Putamen (tissue), 1 donor: ENCODE results near the gene TIRAP.

Experiments used
- DNase-seq: peaks from one replicate; pipeline ENCODE4 v3.0.0-alpha.2; 2016; ENCODE audit warnings: low spot score

The TIRAP gene

DNA sequence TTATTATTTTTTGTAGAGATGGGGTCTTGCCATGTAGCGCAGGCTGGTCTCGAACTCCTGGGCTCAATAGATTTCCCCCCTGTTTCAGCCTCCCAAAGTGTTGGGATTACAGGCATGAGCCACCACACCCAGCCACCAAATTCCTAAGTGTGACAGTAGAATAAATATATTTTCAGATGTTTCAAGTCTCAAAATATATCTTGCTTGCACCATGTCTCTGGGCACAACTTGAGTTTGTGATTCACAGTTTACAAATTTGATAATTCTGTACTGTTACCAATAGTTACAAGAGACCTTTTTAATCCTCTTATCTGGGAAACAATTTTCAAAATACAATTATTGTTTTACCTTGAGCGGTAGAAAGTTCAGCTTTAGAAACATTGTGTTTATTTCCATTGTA, 40.1 kb downstream of the TIRAP start:
- DNase-seq: no peak

DNA sequence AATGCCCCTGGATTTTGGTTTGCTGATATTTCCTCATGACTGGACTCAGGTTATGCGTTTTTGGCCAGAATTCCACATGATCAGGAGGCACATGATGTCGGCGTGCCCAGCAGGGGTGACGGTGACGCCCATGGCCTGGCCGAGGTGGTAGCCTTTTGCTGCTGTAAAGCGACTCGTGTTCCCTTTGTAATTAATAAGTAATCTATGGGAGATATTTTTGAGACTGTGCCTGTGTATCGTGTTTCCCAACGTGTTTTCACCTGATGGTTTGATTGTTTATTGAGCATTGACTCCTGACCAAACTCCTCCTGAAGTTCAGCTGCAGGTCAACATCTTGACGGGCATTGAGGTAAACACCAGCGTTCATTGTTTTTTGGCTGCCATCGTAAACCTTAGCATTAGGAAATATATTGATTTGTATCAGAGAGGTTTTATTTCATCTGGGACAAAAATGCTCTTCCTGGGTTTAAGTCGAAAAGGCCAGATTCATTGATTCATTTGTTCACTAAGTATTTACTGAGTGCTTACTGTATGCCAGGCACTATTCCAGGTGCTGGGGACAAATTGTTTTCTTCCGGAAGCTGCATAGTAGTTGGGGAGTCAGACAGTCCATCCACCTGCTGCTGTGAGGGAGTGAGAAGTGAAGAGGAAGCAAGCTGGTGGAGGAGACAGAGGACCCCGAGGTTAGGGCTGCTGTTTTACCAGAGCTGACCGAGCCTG, 44.5 kb downstream of the TIRAP start:
- DNase-seq: no peak

DNA sequence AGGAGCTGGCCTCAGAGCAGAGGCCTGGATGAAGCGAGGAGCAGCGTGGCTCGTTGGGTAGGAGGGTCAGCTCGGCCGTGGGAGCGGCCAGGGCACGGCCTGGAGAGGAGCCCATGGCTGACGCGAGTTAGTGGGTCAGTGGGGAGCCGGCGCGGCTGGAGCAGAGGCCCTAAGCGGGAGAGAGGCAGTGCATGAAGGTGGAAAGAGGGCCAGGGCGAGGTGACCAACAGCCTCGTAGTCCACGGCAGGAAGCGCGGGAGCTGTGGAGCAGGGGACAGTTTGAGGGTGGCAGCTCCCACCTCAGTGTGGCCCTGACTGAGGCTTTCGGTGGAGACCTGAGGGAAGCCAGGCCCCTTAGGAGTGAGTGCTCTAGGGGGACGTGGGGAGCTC, 45.1 kb downstream of the TIRAP start:
- DNase-seq: no peak

DNA sequence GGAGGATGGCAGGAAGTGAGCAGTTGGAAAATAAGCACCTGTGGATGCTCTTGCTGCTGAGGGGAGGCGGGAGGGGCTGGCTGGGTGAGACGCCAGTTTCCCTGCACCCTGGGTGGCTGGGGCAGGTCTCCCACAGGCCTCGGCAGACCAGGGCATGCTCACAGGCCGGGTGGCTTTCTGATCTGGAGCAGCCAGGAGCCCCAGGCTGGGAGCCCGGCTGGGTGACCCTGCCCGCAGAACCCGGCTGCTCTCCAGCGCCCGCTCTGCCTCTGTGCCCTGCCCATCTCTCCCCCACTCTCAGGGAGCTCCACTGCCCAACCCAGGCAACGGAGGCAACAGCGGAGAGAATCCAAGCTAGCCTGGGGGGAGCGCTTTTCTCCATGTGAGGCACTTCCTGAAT, 45.6 kb downstream of the TIRAP start:
- DNase-seq: no peak

DNA sequence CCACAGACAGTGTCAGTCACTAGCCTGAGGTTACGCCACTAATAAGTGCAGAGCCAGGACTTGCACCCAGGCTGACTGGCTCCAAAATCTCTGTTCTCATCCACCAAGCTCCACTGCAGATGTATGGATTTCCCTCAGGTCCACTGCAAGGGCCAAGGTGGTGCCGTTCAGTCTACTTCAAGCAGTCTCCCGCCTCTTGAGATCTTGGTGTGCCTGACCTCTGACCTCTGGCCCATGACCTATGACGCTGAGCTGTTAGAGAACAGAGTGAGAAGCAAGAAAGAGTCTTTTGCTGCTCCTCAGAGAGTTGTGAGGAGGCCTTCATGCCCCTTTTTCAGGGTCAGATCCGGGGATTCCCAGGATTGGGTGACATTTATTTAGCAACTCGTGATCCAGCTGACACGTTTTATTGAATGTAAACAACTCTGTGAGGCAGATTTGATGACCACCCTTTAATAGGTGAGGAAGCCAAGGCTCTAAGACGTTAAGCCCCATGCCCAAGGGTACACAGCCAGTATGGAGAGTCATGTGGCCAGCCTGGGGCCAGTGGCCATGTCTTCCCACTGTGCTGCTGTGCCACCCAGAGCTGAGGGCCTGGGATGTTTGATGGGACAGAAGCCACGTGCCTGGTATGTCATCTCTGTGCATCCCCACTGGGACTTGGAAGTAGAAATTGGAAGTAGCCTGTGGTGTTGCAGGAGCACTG, 46.2 kb downstream of the TIRAP start:
- no peak for DNase-seq

DNA sequence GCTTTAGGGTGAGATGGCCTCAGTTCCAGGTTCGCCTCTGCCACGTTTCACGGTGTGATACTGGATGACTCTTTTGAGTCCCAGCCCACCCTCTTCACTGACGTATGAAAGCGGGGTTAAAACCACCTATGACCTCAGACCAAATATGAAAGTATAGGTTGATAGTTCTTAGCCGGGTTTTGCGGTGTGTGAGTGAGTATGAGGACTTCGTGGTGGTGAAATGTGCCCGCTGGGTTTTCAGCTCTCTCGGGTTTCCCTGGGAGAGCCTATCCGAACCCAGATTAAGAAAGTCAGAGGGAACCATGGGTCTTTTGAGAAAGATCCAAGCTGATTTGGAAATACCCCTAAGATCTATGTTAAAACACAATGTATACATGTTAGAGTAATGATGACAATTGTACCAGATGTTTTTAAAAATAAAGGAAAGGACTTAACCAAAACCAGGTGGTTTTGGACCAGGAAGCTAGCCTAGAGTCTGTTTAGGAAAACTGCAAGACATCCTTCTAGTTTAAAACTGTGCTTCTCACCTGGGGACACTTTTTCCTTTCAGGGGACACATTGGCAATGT, 46.8 kb downstream of the TIRAP start:
- DNase-seq: no peak

DNA sequence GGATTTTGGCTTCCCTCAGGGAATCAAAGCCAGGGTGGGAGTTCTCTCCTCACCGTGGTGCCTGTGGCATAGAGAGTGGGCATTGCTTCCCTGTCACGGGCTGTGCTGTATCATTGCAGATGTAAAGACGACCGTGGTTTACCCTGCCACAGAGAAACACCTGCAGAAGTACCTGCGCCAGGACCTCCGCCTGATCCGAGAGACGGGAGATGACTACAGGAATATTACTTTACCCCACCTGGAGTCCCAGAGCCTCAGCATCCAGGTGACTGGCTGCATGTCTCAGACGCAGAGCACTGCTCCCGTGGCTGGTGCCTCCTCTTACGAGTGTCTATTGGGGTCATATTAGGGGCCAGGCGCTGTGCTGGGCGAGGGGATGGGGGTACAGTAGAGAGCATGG, 48.4 kb downstream of the TIRAP start:
- DNase-seq: no peak

DNA sequence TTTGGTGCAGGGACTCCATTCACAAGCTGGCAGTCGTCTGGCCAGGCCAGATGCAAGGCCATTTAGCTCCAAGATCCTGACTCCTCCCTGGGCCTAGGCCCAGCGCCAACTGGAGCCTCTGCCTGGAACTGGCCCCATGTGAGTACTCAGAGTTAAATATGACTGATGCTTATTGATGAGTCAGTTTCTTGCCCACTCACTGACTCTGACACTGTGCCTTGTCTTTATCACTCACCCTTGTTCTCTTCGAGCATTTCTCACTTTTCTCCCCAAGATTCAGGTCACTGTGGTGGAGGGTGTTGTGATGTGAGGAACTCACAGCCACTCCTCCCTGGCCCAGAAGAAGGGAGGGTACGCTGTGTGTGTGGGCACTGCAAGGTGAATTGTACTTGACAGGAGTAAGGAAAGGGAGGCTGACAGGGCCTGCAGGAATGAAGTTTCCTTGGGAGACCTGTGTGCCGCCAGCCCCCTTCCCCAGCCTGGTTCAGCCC, 49.4 kb downstream of the TIRAP start:
- DNase-seq: peak; percentile 52

DNA sequence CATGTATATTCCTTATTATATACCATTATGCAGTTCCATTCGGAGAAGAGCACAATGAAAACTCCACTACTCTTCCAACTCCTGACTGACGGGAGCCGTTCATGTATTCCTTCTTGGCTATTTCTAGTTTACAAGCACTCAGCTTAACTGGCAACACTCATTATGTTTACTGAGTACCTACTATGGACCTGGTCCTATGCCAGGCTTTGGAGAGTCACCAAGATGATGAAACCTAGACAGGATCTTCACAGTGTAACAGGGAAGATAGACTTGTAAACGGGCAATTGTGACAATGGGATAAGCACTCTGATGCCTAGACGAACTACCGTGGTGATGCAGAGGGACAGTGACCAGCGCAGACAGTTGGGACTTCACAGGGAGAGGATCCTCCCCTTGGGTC, 50.2 kb downstream of the TIRAP start:
- DNase-seq: no peak

DNA sequence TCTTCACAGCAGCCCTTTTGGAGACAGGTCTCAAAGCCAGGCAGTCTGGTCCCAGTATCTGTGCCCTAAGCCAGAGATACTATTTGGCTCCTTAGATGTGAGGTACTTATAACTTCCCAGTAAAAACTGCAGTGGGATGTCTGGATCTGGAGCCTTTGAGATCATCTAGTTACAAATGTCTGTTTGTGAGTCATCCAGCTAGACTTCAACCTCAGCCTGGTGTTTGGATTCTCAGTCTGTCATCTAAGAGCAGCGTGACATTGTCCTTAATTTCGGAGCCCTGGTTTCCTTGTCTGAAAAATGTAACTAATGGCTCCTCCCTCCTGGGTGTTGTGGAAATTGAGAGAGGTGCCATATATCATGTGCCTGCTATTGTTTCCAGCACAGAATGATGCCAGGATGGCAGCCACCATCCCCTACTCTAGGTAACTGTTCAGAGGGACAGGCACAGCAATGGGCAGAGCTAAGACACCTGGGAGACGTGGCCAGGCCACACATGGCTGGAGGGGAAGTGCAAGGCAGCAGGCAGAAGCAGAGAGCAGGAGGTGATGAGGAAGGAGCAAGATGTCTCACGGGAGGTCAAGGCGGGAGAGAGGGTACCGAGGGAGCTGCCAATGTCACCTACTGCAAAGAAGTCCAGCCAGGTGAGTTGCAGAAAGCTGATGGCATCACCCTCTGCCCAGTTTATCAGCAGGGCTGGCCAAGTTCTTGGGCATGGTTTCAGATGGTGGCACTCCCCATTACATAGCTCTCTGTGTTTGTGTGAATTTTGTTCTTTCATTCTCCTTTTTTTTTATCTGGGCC, 52.0 kb downstream of the TIRAP start:
- DNase-seq: no peak

DNA sequence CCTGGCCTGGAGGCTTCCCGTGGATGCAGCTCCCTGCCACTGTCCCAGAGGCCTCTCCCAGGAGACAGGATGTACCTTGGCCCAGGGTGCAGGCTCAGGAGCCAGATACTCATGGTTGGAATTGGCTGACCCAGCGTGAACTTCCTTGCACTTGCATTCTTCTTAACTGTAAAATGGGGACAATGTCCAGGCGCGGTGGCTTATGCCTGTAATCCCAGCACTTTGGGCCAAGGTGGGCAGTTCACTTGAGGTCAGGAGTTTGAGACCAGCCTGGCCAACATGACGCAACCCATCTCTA, 52.5 kb downstream of the TIRAP start:
- no peak for DNase-seq

DNA sequence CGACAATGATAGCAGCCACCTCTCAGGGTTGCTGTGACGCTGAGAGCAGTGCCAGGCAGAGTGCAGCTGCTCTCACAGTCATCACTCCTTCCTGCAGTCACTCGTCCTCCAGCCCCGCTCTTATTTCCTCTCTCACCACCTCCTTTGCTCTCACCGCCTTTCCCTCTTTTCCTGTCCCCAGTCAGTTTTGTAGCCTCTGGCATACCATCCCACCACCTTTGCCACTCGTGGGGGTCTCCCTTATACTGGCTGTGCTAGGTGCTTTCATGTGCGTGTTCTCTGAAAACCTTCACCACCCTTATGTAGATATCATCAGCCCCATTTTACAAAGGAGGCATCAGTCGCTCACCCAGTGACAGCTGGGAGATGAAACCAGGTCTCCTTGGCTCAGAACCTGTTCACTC, 53.2 kb downstream of the TIRAP start:
- DNase-seq: no peak

DNA sequence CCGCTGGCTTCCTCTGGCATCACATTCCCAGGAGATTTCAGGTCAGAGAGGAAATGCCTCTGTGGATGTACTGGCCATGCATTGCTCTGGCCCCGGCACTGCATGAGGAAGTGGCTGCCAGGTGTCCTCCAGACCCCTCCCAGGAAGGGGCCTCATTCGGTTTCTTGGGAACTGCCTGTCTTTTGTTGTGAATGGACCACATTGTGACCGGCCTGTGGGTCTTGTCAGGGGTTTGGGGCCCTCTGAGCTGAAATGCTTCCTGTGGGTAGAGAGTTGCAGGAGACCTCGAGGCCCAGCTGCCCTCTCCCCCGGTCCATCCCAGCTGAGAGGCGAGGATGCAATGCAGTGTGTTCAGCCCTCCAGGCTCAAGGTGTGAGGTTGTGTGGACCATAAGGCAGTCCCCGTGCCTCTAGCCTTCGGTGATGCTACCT, 53.8 kb downstream of the TIRAP start:
- DNase-seq: no peak

DNA sequence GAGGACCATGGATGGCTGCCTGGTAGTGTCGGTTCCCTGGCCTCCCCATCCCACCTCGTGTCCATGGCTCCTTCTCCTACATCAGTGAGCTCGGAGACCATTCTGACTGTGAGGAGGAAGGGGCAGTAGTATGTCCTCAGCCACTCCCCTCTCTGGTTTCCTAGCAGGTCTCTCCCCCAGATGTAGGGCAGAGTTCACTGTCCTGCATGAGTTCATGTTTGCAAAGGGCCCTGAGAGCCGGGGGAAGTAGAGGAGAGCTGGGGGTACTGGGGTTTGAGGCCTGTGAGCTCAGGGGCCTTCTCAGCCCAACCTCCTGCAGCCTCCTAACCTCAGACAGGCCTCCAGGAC, 54.2 kb downstream of the TIRAP start:
- no peak for DNase-seq

DNA sequence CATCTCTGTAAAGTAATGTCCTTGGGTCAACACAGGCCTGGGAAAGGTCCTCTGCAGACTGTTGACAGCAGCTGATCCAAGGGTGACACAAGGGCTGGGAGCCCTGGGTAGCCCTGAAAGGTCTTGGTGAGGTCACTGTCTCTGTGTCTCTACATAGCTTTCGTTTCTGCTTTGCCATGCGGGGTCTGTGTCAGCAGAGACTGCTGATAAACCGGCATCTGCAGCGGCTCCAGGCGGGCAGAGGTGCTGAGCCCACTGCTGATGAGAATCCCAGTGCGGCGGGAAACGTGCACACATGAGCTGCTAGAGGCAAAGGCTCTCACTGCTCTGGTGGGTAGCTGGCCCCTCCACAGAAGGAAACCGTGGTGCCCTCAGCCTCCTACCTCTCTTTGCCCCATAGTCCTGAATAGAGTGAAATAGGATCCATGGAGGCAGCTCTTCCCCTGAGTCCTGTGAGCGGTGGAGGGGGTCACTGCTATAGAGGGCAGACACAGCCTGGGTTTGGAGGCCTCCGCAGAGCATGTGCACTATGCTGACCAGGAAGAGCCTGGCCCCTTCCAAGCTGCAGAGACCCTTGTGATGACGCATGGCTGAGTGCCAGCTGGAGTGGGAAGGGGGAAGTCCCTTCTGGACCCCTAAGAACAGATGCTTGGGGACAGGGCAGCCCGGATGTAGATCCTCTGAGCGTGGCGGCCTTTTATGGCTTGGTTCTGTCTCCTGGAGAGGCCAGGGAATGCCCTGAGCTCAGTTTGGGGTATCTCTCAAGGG, 54.8 kb downstream of the TIRAP start:
- DNase-seq: no peak

DNA sequence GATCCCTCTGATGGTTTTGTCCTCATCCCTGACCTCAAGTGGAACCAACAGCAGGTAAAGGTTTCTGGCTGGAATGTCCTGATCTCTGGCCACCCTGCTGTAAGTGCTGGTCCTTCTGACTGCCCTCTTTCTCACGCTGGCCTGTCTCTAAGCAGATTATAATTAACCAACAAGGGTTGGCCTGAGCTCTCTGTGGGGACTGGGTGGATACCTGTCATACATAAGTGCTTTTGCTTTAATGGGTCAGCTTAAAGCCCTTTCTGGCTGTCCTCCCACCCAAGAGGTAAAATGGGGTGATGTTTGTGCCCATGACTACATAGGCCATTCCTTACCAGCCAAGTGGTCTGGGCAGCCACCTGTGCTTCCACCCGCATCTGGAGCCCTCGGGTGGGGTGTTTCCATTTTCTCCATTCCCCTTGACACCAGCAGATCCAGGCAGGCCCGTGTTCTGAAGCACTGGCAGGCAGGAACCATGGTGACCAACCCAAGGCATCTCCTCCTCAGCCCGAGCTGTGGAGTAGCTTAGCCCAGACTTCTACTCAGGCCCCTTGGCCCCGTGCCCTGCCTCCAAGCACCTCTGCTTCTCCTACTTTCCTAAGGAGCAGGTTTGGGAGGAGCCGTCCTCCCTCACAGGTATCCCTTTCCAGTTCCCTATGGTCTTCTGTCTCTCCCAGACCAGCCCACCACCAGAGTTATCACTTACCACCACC, 55.6 kb downstream of the TIRAP start:
- DNase-seq: no peak

DNA sequence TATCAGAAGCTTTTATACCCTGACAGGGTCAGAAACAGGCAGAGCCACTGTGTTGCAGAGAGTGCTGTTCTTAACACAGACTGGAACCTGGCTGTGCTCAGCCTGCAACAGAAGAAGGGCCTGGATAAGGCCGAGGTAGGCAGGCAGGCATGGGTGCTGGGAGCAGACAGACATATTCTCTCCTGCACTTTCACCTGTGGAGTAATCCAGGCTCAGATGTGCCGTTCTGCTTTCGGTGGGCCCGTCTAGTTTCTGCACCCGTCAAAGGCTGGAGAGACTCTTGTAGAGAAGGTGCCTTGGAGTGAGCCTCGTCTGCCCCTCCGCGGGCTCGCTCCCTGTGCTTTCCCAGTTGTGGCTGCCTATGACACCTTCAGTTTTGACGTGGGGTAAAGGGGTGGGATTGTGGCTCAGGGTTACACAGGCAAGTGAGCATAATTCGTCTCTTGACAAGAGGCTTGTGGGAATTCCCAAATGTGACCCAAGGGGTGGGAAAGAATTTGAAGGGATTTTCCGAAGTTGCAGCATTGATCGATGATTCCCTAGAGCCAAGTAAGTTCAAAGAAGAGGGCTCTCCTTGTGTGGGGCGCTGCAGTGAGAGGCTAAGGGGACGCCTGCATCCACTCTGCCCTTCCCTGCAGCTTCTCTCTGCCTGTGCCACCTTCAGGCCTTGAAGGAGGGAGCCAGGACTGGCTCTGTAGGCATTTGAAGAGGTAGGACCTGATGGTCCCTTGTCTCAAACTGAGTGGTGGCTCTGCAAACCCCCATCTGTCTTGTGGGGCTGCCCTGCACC, 56.4 kb downstream of the TIRAP start:
- no peak for DNase-seq

DNA sequence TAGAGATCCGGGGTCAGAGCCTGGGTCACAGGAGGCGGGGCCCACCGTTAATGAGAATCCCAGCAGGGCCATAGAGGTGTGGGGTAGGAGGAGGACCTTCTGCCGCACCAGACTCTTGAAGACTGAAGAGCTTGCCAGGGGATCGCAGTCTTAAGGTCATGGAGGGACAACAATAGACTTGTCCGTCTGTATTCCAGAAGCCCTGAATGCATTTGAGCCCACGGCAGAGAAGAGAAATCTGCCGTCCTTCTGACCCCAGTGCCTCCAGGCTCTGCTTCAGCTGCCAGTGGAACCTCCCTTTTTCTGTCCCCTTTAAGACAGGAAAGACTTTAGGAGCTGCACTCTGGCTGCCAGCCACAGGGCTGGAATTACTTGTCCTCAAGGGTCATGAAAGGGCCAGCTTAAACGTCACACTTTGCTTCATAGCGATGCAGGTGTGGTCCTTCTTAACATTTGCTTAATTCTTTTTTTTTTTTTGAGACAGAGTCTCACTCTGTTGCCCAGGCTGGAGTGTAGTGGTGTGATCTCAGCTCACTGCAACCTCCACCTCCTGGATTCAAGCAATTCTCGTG, 57.1 kb downstream of the TIRAP start:
- DNase-seq: no peak

DNA sequence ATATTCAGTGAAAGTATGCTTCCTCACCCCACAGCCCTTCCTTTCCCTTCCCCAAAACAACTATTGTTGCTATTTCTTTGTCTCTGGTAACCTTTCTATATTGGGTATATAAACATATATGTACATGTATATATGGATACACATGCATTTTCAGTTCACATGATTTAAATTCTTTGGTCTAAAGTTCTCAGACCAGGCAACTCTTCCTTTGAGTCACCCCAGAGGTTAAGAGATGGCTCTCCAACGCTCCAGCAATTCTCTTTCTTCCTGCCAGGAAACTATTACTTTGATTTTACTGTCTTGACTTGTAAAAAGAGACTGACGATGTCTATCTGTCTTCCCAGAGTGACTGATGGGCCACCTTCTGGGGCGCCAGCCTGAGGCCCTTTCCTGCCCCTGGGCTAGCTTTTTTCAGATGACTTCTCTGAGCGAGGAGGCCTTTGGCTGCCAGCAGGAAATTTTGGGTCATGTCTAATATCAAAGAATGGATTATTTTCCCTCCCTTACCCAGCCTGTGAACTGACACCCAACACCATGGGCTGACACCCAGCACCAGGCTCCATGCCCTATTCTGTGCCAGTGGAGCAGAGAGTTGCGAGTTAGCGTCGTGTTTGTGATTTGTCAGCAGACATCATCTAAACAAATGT, 58.2 kb downstream of the TIRAP start:
- DNase-seq: no peak

DNA sequence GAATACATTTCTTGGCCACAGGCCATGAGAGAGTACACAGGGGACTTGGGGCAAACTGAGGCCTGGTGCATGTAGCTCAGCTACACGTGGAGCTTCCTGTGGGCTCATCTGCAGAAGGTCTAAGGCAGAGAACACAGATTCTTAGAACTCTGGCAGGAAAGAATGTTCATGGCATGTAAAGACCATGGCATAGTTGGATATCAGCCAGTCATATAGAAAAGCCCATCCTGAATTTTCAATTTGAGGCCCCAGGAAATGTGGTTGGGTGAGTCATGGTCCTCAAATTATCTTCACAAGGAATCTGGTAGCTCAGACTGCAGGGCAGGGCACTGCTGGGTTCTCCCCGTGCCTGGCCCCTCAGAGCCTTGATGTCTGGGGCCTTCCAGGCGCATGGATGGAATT, 58.9 kb downstream of the TIRAP start:
- no peak for DNase-seq
